LNCAP (cell line): ENCODE data around the gene TAS2R40.

ENCODE experiments used
- TF ChIP-seq, protein P1 (sequence below): fragments of 450-650 bp; IDR thresholded peaks from 2 replicates; pipeline ENCODE4 v1.5.1; 2017; ENCODE audit warnings: mild to moderate bottlenecking

The TAS2R40 gene

GRCh38 chr7:143188994-143189393 is 32.8 kb upstream of the TAS2R40 start:
- TF ChIP-seq, protein P1, sequence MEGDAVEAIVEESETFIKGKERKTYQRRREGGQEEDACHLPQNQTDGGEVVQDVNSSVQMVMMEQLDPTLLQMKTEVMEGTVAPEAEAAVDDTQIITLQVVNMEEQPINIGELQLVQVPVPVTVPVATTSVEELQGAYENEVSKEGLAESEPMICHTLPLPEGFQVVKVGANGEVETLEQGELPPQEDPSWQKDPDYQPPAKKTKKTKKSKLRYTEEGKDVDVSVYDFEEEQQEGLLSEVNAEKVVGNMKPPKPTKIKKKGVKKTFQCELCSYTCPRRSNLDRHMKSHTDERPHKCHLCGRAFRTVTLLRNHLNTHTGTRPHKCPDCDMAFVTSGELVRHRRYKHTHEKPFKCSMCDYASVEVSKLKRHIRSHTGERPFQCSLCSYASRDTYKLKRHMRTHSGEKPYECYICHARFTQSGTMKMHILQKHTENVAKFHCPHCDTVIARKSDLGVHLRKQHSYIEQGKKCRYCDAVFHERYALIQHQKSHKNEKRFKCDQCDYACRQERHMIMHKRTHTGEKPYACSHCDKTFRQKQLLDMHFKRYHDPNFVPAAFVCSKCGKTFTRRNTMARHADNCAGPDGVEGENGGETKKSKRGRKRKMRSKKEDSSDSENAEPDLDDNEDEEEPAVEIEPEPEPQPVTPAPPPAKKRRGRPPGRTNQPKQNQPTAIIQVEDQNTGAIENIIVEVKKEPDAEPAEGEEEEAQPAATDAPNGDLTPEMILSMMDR = no peak

GRCh38 chr7:143193880-143194279 is 28.0 kb upstream of the TAS2R40 start:
- TF ChIP-seq, protein P1 = no peak

GRCh38 chr7:143199040-143199439 is 22.8 kb upstream of the TAS2R40 start:
- TF ChIP-seq, protein P1 = no peak

- TF ChIP-seq, protein P1 = no peak
These were observed 19.7 kb upstream of the TAS2R40 start for GRCh38 chr7:143202161-143202560.

DNA sequence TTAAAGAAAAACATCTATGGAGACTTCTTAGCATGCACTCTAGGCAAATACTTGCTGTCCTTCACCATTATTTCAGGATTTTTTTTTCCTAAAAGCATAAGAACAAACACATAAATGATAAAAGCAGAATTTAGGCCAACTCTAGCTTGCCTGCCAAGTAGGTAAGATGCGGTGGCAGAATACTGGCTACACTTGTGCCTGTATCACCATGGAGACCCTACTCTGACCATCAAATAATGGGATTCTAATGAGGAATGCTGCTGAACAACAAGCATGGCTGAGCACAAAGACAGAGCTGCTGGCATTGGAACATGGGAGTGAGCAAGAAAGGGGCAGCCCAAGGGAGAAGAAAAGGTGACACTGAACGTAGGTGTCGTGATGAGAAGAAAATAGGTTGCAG is 18.5 kb upstream of the TAS2R40 start:
- TF ChIP-seq, protein P1 = no peak

DNA sequence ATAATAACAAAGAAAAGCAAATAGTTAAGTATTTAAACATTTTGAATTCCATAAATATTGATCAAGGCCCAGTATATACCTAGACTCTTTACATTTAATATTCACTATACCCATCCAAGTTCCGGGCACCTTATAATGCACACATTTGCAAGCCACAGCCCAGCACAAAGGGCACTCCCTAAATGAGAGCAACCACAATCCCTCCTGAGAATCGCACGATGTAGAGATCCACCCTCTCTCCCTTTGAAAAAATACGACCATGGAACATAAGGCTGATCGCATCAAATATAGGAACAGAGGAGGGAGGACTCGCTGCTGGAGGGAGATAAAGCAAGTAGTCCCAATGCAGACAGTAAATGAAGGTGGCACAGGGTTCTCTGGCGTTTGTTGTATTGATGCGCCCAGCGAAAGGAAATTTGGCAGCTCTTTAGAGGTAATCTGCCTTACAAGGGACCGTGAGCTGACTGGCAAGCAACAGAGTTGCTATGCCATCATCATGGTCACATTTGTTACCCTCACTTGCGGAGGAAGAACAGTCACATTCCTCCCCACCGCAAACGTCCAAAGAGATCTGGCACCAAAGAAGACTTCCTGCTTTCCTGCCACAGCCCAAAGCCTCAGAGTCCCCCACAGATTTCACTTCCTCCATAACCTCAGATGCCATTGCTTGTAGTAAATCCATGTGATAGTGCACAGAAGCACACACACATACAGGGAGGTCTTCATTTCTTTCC is 16.1 kb upstream of the TAS2R40 start:
- TF ChIP-seq, protein P1 = no peak

- TF ChIP-seq, protein P1 = no peak
These were observed 11.3 kb upstream of the TAS2R40 start for GRCh38 chr7:143210541-143210940.
